Measurements from ENCODE around the gene CCR8.
"Not testable (repeated sequence)": the region's sequence is repeated elsewhere in the genome, so short reads cannot be mapped to it uniquely, and the experiment has no call there.

CCR8 gene

DNA sequence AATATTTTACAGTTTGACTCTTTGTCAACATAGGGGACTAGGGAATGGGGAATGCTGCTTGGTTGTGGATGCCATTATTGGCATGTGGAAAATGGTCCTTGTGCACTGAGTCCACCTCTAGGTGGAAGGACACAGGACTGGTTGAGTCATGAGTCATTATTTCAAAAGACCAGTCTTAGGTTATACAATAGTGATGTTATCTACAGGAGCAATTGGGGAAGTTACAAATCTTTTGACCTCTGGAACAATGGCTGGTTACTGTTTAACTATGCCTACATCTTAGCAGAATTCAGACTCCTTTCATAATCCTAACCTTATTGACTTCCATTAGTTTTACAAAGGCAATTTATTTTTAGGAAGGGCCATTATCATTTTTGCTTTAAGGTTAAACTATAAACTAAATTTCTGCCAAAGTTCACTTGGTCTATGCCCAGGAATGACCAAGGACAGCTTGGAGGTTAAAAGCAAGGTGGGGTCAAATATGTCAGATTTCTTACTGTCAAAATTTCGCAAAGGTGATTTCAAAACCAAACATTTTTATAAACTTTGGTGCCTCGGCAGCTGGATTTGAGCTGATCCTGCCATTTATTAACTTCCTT is 11.8 kb upstream of the CCR8 start:
- DNase-seq: no peak

DNA sequence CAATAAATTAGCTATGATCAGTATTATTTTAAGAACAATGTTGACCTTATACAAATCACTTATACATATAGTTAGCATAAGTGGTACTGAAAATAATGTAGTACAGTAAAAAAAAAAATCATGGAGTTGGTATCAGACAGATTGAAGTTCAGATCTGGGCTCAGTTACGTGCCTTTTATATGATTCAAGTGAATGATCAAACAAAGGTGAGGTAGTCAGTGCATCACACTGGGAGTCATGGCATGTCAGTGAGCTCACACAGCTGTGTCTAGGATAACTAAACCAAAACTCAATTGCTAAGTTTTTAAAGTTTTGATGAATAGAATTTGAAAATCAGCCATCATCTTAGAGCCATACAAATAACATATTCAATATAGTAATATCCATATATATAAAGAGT is 11.2 kb upstream of the CCR8 start:
- DNase-seq: no peak

GRCh38 chr3:39319249-39319648 is 10.3 kb upstream of the CCR8 start:
- DNase-seq: no peak

GRCh38 chr3:39321574-39321983 is 7.9 kb upstream of the CCR8 start:
- DNase-seq: not testable (repeated sequence)

DNA sequence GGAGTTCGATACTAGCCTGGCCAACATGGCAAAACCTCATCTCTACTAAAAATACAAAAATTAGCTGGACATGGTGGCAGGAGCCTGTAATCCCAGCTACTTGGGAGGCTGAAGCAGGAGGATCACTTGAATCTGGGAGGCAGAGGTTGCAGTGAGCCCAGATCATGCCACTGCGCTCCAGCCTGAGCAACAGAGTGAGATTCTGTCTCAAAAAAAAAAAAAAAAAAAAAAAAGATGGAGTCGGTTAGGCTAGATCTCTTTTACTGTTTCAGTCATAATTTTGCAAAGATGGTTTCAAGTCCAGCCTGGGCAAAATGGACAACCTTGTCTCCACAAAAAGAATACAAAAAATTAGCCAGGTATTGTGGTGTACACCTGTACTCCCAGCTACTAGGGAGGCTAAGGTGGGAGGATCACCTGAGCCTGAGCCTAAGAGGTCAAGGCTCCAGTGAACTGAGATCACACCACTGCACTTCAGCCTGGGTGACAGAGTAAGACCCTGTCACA is 7.2 kb upstream of the CCR8 start:
- not testable (repeated sequence) for DNase-seq

GRCh38 chr3:39322936-39323335 is 6.6 kb upstream of the CCR8 start:
- no peak for DNase-seq

GRCh38 chr3:39323494-39323893 is 6.0 kb upstream of the CCR8 start:
- DNase-seq: no peak

GRCh38 chr3:39325236-39325635 is 4.3 kb upstream of the CCR8 start:
- DNase-seq: no peak

GRCh38 chr3:39327053-39327745 is 2.3 kb upstream of the CCR8 start:
- DNase-seq: no peak

DNA sequence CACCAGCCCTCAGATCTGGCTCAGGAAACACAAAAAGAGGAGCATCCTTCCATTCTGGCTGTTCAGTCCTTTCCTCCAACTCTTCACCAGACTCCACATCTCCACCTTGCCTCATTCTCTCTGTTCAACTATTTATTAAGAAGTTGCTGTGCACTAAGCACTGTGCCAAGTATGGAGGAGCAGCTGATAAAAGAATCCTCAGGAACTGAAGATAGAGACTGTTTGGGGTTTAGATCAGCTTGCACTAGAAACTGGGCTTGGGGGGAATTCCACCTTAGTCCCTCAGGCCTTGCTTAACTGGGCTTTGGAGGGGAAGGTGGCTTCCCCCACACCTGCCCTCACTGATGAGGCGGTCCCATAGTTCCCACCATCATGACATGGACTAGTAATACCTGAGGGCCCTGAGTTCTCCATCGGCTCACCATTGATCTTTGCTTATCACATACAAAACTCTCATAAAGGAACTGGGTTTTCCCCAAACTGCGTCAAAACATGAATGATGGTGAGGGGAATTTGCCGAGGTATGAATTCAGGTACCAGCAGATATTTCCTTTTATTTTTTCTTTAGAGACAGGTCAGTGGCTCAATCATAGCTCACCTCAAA is 1.7 kb upstream of the CCR8 start:
- DNase-seq: no peak

DNA sequence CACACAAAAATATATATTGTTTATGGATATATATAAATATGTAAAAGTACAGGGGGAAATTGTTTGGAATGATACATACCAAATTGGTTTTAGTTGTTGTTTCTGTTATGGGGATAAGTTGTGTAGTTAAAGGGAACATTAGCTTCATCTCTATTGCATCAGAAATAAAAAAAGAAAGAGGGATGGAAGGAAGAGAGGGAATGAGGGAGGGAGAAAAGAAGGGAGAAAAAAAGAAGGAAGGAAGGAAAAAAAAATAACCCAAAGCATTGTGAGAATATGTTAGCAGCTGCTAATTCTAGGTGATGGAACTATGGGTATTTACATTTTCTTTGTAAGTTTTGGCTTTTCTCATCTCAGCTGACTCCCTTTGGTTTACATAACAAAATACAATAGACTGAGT is 1.3 kb downstream of the CCR8 start:
- DNase-seq: no peak

GRCh38 chr3:39332525-39332924 is 3.0 kb downstream of the CCR8 start:
- DNase-seq: no peak

DNA sequence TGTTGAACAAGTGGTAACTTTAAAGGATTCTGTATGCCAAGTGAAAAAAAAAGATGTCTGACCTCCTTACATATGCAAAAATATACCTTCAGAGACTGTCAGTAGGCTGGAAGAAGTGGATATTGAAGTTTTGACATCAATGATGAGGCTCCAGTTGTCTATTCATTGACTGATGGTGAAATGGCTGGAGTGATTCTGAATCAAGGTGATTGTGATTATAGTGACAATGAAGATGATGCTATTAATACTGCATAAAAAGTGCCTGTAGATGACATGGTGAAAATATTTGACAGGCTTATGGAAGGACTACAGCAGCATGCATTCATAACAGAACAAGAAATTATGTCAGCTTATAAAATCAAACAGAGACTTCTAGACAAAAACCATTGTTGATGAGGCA is 4.1 kb downstream of the CCR8 start:
- no peak for DNase-seq

GRCh38 chr3:39334205-39334604 is 4.7 kb downstream of the CCR8 start:
- DNase-seq: no peak

DNA sequence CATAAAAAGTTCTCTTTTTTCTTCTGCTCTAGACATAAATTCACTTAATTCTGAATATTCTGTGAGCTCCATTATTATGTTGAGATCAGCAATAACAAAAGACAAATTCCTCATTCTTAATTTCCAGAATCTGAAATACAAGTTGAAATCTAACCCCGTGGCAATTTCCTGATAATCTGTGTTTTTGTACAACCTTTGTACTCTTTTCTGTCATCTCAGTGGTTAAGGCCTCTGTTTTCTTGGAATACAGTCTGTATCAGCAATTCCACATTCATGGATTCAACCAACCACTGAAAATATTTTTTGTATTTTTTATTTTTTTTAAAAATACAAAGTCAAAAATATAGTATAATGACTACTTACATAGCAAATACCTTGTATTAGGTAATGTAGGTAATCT is 8.7 kb downstream of the CCR8 start:
- no peak for DNase-seq

DNA sequence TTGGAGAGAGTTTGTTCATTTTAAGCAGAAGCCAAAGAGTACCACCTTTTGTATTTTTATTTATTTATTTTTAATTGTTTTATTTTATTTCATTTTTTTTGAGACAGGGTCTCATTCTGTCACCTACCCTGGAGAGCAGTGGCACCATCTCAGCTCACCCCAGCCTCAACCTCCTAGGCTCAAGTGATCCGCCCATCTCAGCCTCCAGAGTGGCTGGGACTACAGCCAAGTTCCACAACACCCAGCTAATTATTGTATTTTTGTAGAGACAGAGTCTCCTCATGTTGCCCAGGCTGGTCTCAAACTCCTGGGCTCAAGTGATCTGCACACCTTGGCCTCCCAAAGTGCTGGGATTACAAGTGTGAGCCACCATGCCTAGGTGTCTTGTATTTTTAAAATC is 9.6 kb downstream of the CCR8 start:
- no peak for DNase-seq

GRCh38 chr3:39343076-39343717 is 13.7 kb downstream of the CCR8 start:
- no peak for DNase-seq

DNA sequence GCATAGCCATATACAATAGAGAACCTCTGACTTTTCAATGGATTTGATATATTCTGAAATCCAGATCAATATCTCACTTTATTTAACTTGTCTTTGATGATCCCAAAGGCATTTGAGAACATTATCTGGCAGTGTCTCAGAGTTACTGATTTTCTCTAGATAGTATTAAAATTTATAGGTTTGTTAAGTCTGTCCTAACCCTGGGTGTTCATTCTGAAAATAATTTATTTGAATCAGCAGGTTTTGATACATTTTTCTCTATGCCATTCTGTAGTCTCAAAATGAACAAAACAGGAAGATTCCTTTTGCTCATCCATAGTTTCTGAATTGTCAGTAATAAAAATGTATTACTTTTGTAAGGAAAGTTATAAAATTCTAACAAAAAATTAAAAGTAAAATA is 14.3 kb downstream of the CCR8 start:
- DNase-seq: no peak

DNA sequence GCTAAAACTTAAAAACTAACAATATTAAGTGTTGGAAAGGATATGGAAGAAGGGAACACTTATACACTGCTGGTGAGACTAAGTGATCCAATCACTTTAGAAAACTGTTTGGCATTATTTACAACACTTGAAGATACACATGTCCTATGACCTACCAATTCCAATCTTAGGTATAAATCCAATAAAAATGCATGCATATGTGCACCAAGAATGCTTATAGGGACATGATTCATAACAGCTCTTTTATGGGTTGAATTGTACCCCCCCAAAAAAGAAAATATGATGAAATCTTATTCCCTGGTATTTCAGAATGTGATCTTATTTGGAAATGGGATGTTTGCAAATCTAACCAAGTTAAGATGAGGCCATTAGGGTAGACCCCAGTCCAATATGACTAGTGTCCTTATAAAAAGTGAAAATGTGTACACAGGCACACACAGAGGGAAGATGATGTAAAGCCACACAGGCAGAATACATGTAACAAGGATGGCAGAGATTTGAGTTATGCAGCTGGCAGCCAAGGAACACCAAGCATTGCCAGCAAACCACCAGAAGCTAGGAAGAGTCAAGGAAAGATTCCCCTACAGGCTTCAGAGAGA is 15.3 kb downstream of the CCR8 start:
- DNase-seq: no peak

GRCh38 chr3:39346785-39347585 is 17.5 kb downstream of the CCR8 start:
- DNase-seq: no peak

DNA sequence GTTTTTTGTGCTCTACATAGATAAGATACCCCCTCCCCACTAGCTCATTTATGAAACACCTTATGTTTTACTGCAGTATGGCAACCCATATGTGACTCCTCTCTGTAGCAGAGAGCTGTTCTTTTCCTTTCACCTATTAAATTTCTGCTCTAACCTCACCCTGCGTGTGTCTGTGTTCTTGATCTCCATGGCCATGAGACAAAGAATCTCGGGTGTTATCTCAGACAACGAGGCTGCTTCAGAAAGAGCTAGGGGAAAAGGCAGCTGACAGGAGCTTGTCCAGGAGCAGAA is 18.0 kb downstream of the CCR8 start:
- DNase-seq: no peak

GRCh38 chr3:39349080-39349479 is 19.6 kb downstream of the CCR8 start:
- no peak for DNase-seq

- no peak for DNase-seq
Observed at GRCh38 chr3:39350714-39351113, 21.2 kb downstream of the CCR8 start.

All from DMS 273 treated with DMSO at 0.1 percent for 48 hours (cell line).